Endothelial cell of umbilical vein (primary cell): Measurements from ENCODE around the gene UBR4. TPM values are rescaled to one million over a fixed set of nuclear protein-coding genes. Genes with fewer than 3 reads are reported as not detected.

Experiments used
- BruUV-seq: library from RNA; stranded (reverse); fragments of 400-500 nt; replicated peaks from 2 replicates; lab custom pipeline; 2021; lab: Mats Ljungman, UMichigan
- CTCF ChIA-PET: fragments of 300-600, 350-600 bp; sonication (Branson Sonifier 250); formaldehyde crosslinking; loops from one replicate; lab custom pipeline; 2021; ENCODE audit warnings: antibody characterized with exemption, inconsistent platforms; lab: Charles Lee
- POLR2A ChIA-PET: fragments of 300-600, 350-600 bp; sonication (Branson Sonifier 250); formaldehyde crosslinking; loops from one replicate; lab custom pipeline; 2021; ENCODE audit warnings: antibody characterized with exemption, inconsistent platforms; lab: Charles Lee
- DNase-seq: peaks from one replicate; pipeline ENCODE4 v3.0.0-alpha.2; 2011; ENCODE audit warnings: low read depth, low spot score
- FAIRE-seq: peaks from 2 replicates; lab custom pipeline; 2011; peaks lifted over from hg19 to GRCh38; lab: Jason Lieb, UNC
- H2AFZ ChIP-seq: 2 replicates; pipeline ENCODE4 v1.6.0; 2012; ENCODE audit warnings: low read depth, low read length, control low read depth, inconsistent platforms
- H3K27ac ChIP-seq: 2 replicates; pipeline ENCODE4 v1.5.1; 2011; ENCODE audit warnings: low read depth, mild to moderate bottlenecking, control low read depth, low read length, moderate library complexity; ENCODE audit not compliant: insufficient read depth
- H3K27me3 ChIP-seq, 2 experiments: 2 replicates each; pipeline versions ENCODE4 v1.6.0 to v1.6.1; 2011; ENCODE audit warnings: low read length in 2 of 2, mixed read lengths in 1 of 2; ENCODE audit not compliant: control insufficient read depth in 2 of 2, insufficient read depth in 2 of 2
- H3K36me3 ChIP-seq, 2 experiments: 2 replicates in 1 of 2; 3 replicates in 1 of 2; pipeline ENCODE4 v1.5.1; 2011; ENCODE audit warnings: low read length in 2 of 2, mild to moderate bottlenecking in 1 of 2, moderate library complexity in 1 of 2; ENCODE audit not compliant: control insufficient read depth in 2 of 2, insufficient read depth in 2 of 2; ENCODE audit errors: extremely low read depth in 1 of 2
- H3K4me1 ChIP-seq: 3 replicates; pipeline ENCODE4 v1.5.1; 2011; ENCODE audit warnings: mild to moderate bottlenecking, low read length; ENCODE audit not compliant: control insufficient read depth, insufficient read depth; ENCODE audit errors: extremely low read depth
- H3K4me2 ChIP-seq: 2 replicates; pipeline ENCODE4 v1.6.1; 2011; ENCODE audit warnings: low read length, control low read depth, mixed read lengths; ENCODE audit not compliant: insufficient read depth
- H3K4me3 ChIP-seq, 3 experiments: fragments of 200-600 bp in 1 of 3; sonication (generic), shearing (Covaris generic) in 1 of 3; replicated peaks in 1 of 3; 2 replicates each; pipeline ENCODE4 v1.5.1; 2011 to 2016; ENCODE audit warnings: control low read depth in 3 of 3, low read length in 3 of 3, mild to moderate bottlenecking in 2 of 3, inconsistent platforms in 1 of 3, low read depth in 1 of 3, moderate library complexity in 1 of 3; ENCODE audit not compliant: insufficient read depth in 1 of 3
- H3K79me2 ChIP-seq: 2 replicates; pipeline ENCODE4 v1.6.0; 2012; ENCODE audit warnings: low read length, inconsistent platforms; ENCODE audit not compliant: control insufficient read depth, insufficient read depth
- H3K9ac ChIP-seq: replicated peaks from 2 replicates; pipeline ENCODE3; 2011; ENCODE audit warnings: low read length, control low read depth; ENCODE audit not compliant: insufficient read depth; ENCODE audit errors: extremely low read depth
- H3K9me1 ChIP-seq: replicated peaks from 3 replicates; pipeline ENCODE4 v1.6.0; 2011; ENCODE audit warnings: mild to moderate bottlenecking, low read length; ENCODE audit not compliant: control insufficient read depth, insufficient read depth; ENCODE audit errors: extremely low read depth
- H3K9me3 ChIP-seq: replicated peaks from 2 replicates; pipeline ENCODE4 v1.5.1; 2012; ENCODE audit warnings: low read length, inconsistent platforms; ENCODE audit not compliant: control insufficient read depth, insufficient read depth
- H4K20me1 ChIP-seq: replicated peaks from 2 replicates; pipeline ENCODE3; 2011; ENCODE audit warnings: mild to moderate bottlenecking, low read length; ENCODE audit not compliant: control insufficient read depth, insufficient read depth; ENCODE audit errors: extremely low read depth
- EZH2 ChIP-seq: IDR thresholded peaks from 2 replicates; pipeline ENCODE4 v1.6.1; 2012; ENCODE audit warnings: borderline replicate concordance, low read depth, mild to moderate bottlenecking, moderate library complexity, low read length, inconsistent platforms; ENCODE audit not compliant: severe bottlenecking
- FOS ChIP-seq: IDR thresholded peaks from 2 replicates; pipeline ENCODE4 v1.6.1; 2011; ENCODE audit warnings: mild to moderate bottlenecking, low read length, moderate library complexity, borderline replicate concordance; ENCODE audit not compliant: insufficient read depth
- GATA2 ChIP-seq: IDR thresholded peaks from 2 replicates; pipeline ENCODE4 v1.7.0; 2011; ENCODE audit warnings: low read depth, mild to moderate bottlenecking, moderate library complexity, mixed read lengths, low read length; ENCODE audit not compliant: insufficient read length, insufficient read depth
- JUN ChIP-seq: IDR thresholded peaks from 2 replicates; pipeline ENCODE4 v1.6.1; 2011; ENCODE audit warnings: borderline replicate concordance, low read depth; ENCODE audit not compliant: insufficient read length, insufficient read depth
- MAX ChIP-seq: IDR thresholded peaks from 2 replicates; pipeline ENCODE4 v1.6.1; 2011; ENCODE audit not compliant: insufficient read depth, insufficient read length
- MYC ChIP-seq: IDR thresholded peaks from one replicate; pipeline ENCODE4 v1.6.1; 2011; ENCODE audit warnings: mild to moderate bottlenecking, low read depth, low read length
- POLR2A ChIP-seq: IDR thresholded peaks from 2 replicates; pipeline ENCODE4 v1.6.1; 2012; ENCODE audit warnings: low read depth, mild to moderate bottlenecking, control low read depth, low read length
- POLR2AphosphoS5 ChIP-seq: IDR thresholded peaks from 2 replicates; pipeline ENCODE4 v1.6.1; 2012; ENCODE audit warnings: low read depth, mild to moderate bottlenecking, control low read depth, low read length, moderate library complexity; ENCODE audit not compliant: insufficient read depth
- dilution Hi-C: fragments of 300-500 bp; cut with MboI; formaldehyde crosslinking; loops from one replicate; pipeline ENCODE4 v1.15.0; 2019; ENCODE audit warnings: low sequenced_read_pairs; ENCODE audit not compliant: extremely low pct_ligation_motif_present
- intact Hi-C: fragments of 100-400 bp; cut with micrococcal nuclease; formaldehyde crosslinking; loops from one replicate; pipeline ENCODE4 v1.10.0; 2022
- polyA plus RNA-seq, 4 experiments: library from polyadenylated mRNA; depleted of rRNA in 3 of 4; stranded (reverse) in 3 of 4; unstranded in 1 of 4; fragments of >200 nt; gene quantifications; 2 replicates each; pipeline versions ENCODE4 v1.2.1 to v1.2.3, GENCODE V29; 2011 to 2012; ENCODE audit warnings: missing spikeins in 1 of 4
- total RNA-seq: library from RNA; stranded (reverse); gene quantifications from 2 replicates; pipeline ENCODE4 v1.2.3, GENCODE V29; 2021
- TF ChIP-seq, protein P1 (sequence below), 2 donors: IDR thresholded peaks; 1 replicate in 1 of 2; 2 replicates in 1 of 2; pipeline ENCODE4 v1.5.1; 2011; ENCODE audit warnings: low read length in 2 of 2, mild to moderate bottlenecking in 2 of 2, moderate library complexity in 2 of 2, control low read depth in 1 of 2, inconsistent platforms in 1 of 2, low read depth in 1 of 2; ENCODE audit not compliant: insufficient read depth in 1 of 2; ENCODE audit errors: extremely low read depth in 1 of 2

Gene UBR4
- total and polyA plus RNA-seq, 2 donors (not counting 3 experiments of a cell fraction or from before 2014, with no cell fraction given), result 125 to 150 TPM

DNA sequence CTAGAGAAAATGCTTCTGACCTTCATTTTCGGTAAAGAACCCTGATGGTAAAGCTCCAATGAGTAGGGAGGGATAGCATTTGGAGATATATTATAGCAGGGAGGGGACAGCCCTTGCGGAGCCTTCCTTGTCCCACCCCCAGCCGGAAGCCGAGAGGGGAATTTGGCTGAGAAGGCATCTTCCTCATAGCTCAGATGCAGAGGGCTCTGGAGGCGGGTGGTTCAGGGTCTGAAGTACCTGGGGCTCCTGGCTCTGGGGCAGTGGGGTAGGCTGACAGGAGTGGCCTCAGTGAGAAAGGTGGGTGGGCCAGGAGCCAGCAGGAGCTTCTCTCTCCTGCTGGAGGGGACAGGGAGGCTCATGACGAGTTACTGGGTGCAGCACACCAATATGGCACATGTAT lies 165.6 kb downstream of the UBR4 start:
- no peaks in the 10 kb centered on the region for H3K79me2 ChIP-seq
- H3K4me2 ChIP-seq, result no peak overlapping the region
- BruUV-seq, result no TSS peak
- no peak overlapping the region for H2AFZ ChIP-seq
- peaks cover 0 to 4% of the 10 kb centered on the region in 2 experiments for H3K27me3 ChIP-seq
- intact Hi-C loops, result no loop called here
- no peaks in the 10 kb centered on the region for H4K20me1 ChIP-seq
- no peak overlapping the region for H3K4me3 ChIP-seq
- dilution Hi-C loops, result no loop called here
- TF ChIP-seq FOS (no peak), POLR2A (no peak), EZH2 (no peak), MYC (no peak), GATA2 (no peak), POLR2AphosphoS5 (no peak), JUN (no peak), MAX (no peak)
- TF ChIP-seq, protein P1, sequence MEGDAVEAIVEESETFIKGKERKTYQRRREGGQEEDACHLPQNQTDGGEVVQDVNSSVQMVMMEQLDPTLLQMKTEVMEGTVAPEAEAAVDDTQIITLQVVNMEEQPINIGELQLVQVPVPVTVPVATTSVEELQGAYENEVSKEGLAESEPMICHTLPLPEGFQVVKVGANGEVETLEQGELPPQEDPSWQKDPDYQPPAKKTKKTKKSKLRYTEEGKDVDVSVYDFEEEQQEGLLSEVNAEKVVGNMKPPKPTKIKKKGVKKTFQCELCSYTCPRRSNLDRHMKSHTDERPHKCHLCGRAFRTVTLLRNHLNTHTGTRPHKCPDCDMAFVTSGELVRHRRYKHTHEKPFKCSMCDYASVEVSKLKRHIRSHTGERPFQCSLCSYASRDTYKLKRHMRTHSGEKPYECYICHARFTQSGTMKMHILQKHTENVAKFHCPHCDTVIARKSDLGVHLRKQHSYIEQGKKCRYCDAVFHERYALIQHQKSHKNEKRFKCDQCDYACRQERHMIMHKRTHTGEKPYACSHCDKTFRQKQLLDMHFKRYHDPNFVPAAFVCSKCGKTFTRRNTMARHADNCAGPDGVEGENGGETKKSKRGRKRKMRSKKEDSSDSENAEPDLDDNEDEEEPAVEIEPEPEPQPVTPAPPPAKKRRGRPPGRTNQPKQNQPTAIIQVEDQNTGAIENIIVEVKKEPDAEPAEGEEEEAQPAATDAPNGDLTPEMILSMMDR (IDR thresholded peaks at IDR 0.05; ENCODE audit: extremely low read depth in 1 of 2, insufficient read depth in 1 of 2, low read depth in 1 of 2, low read length in 2 of 2), result no peak
- FAIRE-seq (no peak), DNase-seq (no peak)
- H3K27ac ChIP-seq, result no peak overlapping the region
- no peaks in the 10 kb centered on the region for H3K9me1 ChIP-seq
- no peaks in the 10 kb centered on the region for H3K4me1 ChIP-seq
- no peaks in the 10 kb centered on the region for H3K9me3 ChIP-seq
- POLR2A ChIA-PET, result no interaction called here
- no peaks in the 10 kb centered on the region for H3K36me3 ChIP-seq
- CTCF ChIA-PET, result no interaction called here
- no peak overlapping the region for H3K9ac ChIP-seq
